Right renal pelvis (tissue), 4 donors: ENCODE results near the gene SUGP2. TPM values are rescaled to one million over a fixed set of nuclear protein-coding genes. Genes with fewer than 3 reads are reported as not detected.
"Not testable (repeated sequence)": the region's sequence is repeated elsewhere in the genome, so short reads cannot be mapped to it uniquely, and the experiment has no call there.

Experiments
- DNase-seq, 4 donors: peaks; one replicate each; pipeline ENCODE4 v3.0.0-alpha.2; 2013; ENCODE audit warnings: low read depth in 4 of 4, low spot score in 3 of 4, missing footprints in 1 of 4
- polyA plus RNA-seq, 4 donors: library from polyadenylated mRNA; unstranded; fragments of 120-200 nt; gene quantifications; one replicate each; pipeline ENCODE4 v1.2.1, GENCODE V29; 2013; ENCODE audit not compliant: insufficient read length in 4 of 4

Gene SUGP2
- polyA plus RNA-seq, 4 donors: 79.3 to 88.4 (median 85.5) TPM

DNA sequence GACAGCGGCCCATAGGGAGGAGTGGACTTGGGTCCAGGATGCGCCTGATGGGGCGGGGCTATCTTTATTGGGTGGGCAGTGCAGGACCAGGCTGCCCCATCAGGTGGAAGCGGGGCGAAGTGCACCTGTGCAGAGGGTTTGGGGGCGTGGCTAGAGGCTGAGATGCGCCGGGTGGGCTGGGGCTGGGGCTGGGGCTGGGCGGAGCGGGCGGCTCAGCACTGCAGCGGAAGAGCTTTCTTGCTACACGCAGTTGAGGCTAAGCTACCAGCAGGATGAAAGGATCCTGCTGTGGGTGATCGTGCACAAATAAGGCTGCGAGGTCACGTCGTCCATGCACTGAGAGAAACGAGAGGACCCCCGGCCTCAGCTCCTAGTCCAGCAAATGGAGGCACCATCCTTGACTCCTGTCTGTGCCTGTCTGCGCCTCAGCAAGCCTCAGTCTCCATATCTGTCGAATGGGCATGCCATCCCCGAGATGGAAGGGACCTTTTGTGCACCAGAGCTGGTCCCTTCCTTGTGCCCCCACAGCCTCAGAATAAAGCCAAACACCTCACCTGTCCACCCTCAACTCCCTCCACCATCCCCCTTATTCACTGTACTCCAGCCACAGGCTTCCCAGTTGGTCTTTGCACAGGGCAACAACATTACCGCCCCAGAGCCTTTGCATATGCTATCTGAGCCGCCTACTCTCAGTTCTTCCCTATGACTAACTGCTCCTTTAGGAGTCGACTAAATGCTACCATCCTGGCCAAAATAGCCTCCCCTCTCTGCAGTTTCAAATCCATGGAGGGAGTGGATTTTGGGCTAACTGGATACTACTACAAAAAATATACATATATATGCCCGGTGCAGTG lies 71.3 kb downstream of the SUGP2 start:
- DNase-seq: no peak

GRCh38 chr19:18960370-18960769 lies 72.9 kb downstream of the SUGP2 start:
- no peak for DNase-seq

DNA sequence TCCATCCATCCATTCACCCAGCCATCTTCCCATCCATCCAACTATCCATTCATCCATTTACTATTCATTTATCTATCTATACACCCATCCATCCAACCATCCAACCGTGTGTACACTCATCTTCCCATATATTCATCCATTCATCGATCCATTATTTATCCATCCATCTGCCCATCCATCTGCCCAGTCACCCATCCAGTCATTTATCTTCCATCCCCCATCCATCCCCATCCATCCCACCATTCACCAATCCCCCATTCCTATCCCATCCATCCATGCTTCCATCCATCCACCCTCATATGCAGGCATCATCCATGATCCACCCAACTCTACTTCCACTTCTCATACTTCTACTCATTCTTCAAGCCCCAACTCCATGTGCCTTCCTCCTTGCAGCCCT lies 78.3 kb downstream of the SUGP2 start:
- DNase-seq: no peak

DNA sequence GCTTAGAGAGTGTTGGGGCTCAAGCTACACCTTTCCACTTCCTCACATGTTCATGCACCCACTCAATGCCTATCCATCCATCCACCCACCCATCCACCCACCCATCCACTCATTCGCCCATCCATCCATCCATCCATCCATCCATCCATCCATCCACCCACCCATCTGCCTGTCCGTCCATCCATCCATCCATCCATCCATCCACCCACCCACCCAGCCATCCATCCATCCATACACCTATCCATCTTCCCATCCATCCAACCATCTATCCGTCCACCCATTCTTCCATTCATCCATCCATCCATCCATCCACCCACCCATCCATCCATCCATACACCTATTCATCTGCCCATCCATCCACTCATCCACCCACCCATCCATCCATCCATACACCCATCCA lies 79.2 kb downstream of the SUGP2 start:
- DNase-seq: no peak

- not testable (repeated sequence) for DNase-seq
Measured at GRCh38 chr19:18952364-18953003, 80.8 kb downstream of the SUGP2 start.

GRCh38 chr19:18951721-18952281 lies 81.5 kb downstream of the SUGP2 start:
- no peak for DNase-seq

GRCh38 chr19:18949858-18950257 lies 83.5 kb downstream of the SUGP2 start:
- no peak for DNase-seq

- DNase-seq: no peak
Measured at GRCh38 chr19:18948976-18949356, 84.4 kb downstream of the SUGP2 start.

DNA sequence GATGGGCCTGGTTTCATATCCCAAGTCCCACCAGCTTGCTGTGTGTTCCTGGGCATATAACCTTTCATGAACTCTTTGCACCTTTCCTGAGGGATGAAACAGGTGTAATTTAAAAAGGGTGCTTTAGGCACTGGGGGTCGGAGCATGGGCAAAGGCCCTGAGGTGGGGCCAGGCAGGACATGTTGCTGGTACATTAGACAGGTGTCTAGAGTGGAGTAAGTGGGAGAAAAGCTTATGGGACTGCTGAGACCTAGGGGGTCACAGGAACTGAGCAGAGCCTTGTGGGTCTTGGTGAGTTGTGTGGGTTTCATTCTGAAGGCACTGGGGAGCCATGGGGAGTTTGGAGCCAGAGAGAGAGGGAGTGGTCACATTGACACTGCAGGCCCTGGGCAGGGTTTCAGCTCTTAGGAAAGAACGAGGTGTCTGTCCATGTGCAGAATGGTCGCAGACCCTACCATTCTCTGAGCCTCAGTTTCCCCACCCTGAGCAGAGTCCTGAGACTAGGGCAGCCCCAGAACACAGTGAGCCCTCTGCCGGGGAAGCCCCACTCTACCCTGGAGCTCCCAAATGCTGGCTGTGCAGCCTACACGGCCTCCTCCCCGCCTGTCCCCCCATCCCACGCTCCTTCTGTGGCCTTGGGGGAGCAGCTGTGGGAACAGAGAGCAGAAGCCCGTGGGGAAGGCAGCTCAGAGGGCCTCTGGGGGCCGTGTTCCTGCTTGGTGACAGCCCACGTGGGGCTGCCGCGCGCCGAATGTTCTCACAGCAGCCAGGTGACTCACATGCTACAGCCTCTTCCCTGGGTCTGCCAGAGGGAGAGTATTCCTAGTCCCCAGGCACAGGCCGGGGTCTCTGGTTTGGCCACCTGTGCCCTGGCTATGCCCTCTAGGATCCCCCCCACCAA lies 85.0 kb downstream of the SUGP2 start:
- no peak for DNase-seq

- no peak for DNase-seq
Measured at GRCh38 chr19:18946918-18947317, 86.4 kb downstream of the SUGP2 start.

DNA sequence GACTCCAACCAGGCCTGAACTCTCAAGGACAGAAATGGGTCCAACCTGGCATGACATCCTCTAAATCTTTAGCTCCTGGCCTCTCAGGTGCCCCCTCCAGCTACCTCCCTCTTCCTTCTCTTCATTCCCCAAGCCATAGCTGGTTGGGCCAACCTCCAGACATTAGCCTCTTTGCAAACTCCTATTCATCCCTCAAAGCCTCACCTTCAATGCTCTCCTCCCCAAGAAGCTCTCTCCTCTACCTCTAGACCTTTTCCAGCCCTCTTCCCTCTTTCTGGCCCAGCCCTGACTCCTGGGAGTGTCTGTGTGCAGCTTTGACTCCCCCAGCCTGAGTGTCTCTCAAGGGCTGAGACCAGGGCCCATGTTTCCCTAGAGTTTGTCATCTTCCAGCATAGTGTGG lies 87.0 kb downstream of the SUGP2 start:
- DNase-seq: no peak

GRCh38 chr19:18945297-18945696 lies 88.0 kb downstream of the SUGP2 start:
- DNase-seq: no peak

DNA sequence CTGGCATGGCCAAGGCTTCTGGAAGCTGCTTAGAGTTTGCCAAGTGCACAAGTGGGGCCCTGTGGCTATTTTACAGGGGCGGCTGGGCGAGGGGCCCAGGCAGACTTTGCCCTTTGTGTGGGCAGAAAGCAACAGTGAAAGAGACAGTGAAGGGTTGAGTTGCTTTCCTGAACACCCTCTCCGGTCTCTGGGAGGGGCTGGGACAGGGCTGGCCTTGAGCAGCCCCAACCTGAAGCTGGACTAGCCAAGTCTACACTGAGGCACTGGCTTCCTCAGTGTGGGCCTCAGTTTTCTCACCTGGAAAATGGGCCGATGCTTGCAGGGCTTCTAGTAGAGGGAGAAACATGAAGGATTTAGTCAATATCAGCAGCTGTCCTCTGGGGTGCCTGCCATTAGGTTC lies 89.9 kb downstream of the SUGP2 start:
- DNase-seq: no peak

DNA sequence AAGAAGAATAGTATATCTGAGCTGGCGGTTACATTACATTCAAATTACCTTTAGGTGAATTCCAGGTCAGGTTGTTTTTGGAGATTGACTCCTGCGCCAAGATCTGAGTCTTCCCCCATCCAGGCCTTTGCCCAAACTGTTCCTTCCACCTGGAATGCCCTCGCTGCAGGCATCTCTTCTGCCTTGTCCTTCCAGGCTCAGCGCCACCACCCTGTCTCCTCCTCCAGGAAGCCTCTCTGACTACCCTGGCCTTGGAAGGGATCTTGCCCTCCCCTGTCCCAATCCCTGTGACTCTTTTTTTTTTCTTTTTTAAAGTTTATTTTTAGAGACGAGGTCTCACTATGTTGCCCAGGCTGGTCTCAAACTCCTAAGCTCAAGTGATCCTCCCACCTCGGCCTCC lies 90.6 kb downstream of the SUGP2 start:
- no peak for DNase-seq

DNA sequence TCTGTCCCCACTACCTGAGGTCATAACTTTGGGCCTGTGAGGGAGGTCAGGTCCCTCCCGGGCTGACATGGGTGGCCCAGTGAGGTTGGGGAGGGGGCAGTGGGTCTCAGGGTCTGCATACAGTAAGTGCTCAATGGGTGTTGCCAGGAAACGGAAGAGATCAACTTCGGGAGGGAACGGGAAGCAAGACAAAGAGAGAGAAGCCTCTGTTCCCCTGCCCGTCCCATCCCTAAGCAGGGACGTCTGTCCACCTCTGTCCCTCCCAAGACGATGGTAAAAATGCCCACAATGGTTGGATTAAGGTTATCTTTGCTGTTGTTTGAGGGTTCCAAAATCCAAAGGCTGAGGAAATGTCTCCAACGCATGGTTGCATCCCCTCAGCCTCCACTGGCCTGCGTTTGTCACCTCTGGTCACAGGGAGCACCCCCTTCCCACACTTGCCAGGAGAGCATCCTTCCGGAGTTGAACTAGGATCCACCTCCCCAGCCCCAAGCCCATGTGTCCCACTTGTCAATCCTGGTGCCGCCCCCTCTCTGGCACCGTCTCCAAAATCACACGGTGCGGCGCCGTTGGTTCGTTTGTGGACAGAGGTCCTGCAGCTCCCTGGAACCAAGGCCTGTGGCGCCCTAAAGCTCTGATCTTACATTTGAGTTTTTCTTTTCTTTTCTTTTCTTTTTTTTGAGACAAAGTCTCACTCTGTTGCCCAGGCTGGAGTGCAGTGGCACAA lies 91.5 kb downstream of the SUGP2 start:
- DNase-seq: no peak

Other genes starting within 250 kb of the SUGP2 start
- gene COMP, start 242.2 kb downstream of the SUGP2 start, polyA plus RNA-seq: under 1 TPM; 0.07 to 0.21 (median 0.11) TPM
- 10 to 100 TPM; 50.6 to 70.8 (median 52.5) TPM for gene UPF1, start 201.6 kb downstream of the SUGP2 start, polyA plus RNA-seq
- 1 to 10 TPM; 5.4 to 8.0 (median 6.4) TPM for gene CERS1, start 137.4 kb downstream of the SUGP2 start, polyA plus RNA-seq
- gene COPE, start 114.1 kb downstream of the SUGP2 start, polyA plus RNA-seq: 100 to 1,000 TPM in 3 of 4 donors, 10 to 100 TPM in 1; 93.4 to 140 (median 104) TPM
- gene DDX49, start 113.8 kb downstream of the SUGP2 start, polyA plus RNA-seq: 10 to 100 TPM; 46.2 to 57.3 (median 48.6) TPM
- gene HOMER3, start 92.3 kb downstream of the SUGP2 start, polyA plus RNA-seq: 10 to 100 TPM; 53.2 to 76.5 (median 56.5) TPM
- 10 to 100 TPM; 34.5 to 37.9 (median 34.8) TPM for gene ARMC6, start 86 bp upstream of the SUGP2 start, polyA plus RNA-seq
- gene SLC25A42, start 30.5 kb upstream of the SUGP2 start, polyA plus RNA-seq: 10 to 100 TPM; 17.4 to 21.1 (median 19.8) TPM
- gene TMEM161A, start 105.0 kb upstream of the SUGP2 start, polyA plus RNA-seq: 10 to 100 TPM; 24.7 to 46.3 (median 31.9) TPM
- gene MEF2B, start 136.7 kb upstream of the SUGP2 start, polyA plus RNA-seq: 1 to 10 TPM; 1.3 to 1.9 (median 1.5) TPM
- 10 to 100 TPM; 16.1 to 22.4 (median 19.1) TPM for gene BORCS8, start 158.6 kb upstream of the SUGP2 start, polyA plus RNA-seq
- 10 to 100 TPM; 61.0 to 81.8 (median 64.8) TPM for gene RFXANK, start 158.7 kb upstream of the SUGP2 start, polyA plus RNA-seq
- 10 to 100 TPM; 12.2 to 16.8 (median 14.8) TPM for gene NR2C2AP, start 169.9 kb upstream of the SUGP2 start, polyA plus RNA-seq
- gene NCAN, start 178.4 kb upstream of the SUGP2 start, polyA plus RNA-seq: under 1 TPM in 3 of 4 donors, not detected in 1; 0.12 to 0.27 (median 0.14) TPM
- gene TM6SF2, start 239.8 kb upstream of the SUGP2 start, polyA plus RNA-seq: 1 to 10 TPM; 2.3 to 4.3 (median 2.6) TPM